GM19324 (cell line): Measurements from ENCODE around the gene KCND2.

ENCODE experiments used
- ATAC-seq: cut with Tn5 transposase; IDR thresholded peaks from one replicate; pipeline ENCODE4 v1.9.1; 2021; ENCODE audit warnings: mild to moderate bottlenecking, moderate library complexity; ENCODE audit not compliant: unreplicated experiment, low FRiP score

The KCND2 gene

DNA sequence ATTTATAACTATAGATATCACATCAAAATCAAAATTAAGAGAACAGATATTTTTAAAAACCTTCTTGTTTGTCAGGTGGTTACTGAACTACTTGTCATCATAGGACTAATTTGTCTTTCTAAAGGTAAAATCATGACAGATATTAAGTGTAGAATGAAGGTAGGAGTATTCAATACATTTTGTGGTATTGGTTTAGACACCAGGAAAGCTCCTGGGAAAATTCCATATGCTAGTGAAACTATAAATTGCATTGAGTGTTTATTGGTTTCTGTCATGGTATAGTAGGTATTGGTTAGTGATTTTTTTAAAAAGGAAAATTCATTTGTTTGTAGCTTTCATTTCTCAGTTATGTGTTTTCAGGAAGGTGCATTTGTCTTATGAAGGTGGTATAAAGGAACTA is 132.7 kb downstream of the KCND2 start:
- no peak for ATAC-seq

DNA sequence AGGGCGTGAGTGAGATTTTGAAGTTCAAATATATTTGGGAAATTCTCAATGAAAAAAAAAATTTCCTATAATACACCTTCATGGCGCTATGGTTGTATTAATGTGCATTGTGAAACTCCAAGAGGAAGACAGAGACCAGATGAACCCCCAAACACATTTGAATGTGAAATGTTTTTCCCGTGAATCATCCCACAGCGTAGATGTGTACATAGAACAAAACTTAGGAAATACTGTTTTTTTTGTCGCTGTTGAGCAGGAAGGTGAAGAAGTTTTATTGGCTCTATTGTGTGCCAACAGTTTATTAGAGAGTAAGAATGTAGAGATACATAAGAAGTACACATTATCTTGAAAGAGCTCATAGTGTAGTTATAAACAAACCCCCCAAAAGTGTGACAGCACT is 134.0 kb downstream of the KCND2 start:
- ATAC-seq, result no peak

DNA sequence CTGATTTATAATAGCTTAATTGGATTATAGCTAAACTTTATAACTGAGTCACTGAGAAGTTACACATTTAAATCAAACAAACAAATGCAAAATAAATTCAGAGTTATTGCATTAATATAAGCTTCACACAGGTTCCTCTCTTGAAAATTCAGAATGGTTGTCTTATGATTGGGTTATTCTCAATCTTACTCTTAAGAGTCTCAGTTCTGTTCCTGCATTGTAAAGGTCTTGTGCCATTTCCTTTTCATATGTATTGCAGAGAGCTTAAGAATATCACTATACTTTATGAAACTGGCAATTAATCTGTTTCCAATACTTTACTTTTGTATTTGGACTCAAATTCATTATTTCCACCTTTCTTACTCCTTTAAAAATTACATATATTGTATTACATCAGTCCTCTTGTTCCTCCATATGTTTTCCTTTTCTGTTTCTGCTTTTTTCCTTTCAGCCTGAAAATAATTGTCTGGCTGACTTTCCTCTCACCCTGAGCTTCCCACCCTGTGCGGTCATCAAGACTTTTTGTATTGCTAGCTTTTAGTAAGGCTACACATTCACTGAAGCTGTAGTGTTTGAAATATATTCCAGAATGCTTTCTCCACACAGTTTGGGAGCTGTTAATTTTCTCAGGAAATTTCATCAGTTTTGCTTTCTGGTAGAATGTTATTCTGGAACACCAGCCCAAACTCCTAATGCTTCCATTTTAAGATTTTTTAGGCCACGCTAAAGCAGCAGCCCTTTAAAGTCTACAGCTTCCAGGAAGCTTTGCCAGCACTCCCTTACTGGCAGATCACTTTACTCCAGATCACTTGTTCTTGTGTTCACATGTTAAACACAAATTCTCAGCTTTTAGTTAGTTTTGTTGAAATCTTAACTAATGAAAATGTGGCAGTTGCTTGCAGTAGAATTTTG is 139.4 kb downstream of the KCND2 start:
- ATAC-seq, result no peak

DNA sequence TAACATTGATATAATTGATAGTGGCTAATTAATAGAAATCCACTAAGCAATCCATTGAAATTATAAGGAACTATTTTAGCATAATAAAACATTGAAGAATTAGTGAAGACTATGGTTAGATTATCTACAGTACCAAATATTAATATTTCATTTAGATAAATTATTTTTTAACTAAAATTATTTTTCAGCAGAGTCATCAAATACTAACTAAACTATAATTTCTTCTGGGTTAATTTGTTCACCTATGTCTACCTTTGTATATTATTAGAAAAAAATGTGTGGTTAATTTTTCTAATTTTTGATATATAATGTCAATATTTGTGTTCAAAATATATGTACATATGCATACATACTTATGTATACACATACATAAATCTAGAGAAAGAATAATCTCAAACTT is 140.2 kb downstream of the KCND2 start:
- ATAC-seq, result no peak

DNA sequence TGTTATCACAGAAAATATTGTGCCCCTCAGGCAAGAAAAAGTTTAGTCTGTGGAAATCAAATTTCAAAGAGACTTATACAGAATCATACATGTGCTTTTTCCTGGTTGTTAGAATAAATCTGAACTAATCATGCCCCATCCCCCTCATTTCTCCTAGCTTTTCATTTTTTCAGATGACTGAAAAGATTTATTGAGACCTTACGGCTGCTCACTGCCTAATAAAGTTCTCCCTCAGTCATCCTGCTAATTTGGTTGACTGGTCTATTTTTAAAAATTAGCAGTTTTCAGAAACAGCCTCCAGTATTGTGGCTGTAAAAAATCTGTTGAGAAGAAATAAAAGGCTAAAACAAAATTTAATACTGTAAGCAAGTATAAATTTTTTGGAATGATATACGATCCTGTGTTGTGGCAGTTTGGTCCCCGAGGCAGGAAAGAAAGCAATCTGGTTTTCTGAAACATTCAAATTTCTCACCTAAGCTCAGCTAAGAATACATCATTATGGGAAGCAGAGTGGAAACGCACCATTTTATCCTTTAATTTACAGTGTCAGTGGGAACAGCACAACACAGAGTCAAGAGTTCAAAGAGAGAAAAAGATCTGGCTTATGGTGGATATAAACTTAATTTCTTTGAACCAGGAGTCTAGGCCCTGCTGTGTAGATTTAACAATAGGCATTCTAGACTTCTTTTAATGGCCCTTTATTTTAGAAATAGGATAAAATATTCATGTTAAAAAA is 144.4 kb downstream of the KCND2 start:
- no peak for ATAC-seq

DNA sequence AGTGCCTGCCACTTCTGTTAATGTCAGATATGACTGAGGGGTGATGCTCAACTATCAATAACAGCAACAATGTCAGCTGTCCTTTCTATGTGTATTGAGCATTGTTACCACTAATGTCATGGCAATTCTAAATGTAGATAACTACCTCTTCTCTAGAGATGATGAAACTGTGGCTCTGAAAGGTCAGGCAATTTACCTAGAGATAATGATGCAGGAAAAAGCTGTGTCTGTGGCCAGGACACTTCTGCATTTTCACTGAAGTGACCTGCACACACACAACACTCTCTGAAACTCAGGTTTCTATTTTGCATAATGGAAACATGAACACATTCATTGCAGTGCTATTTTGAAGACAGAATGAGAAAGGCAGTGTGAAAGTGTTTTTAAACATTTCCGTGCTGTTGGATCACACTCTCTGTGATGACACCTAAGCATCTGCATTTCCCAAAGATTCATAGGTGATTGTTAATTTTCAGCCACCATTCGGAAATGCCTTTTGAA is 148.2 kb downstream of the KCND2 start:
- ATAC-seq, result peak; percentile 94

DNA sequence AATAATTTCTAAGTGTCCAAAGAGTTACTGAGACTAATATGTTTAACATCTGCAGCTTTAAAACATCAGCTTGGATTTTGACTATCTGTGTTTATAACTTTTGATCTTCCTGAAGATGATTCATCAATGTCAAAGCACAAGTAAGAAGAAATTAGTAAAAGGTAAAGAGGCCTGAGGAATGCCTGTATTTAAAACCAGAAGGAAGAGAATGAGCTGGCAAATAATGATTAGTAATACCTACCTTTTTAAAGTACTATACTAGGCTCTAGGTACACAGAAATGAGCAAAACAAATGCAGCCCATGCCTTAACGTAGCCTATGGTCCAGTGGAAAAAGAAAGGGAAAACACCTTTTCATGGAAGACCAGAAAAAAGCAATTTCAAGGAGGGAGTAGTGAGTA is 158.0 kb downstream of the KCND2 start:
- no peak for ATAC-seq

DNA sequence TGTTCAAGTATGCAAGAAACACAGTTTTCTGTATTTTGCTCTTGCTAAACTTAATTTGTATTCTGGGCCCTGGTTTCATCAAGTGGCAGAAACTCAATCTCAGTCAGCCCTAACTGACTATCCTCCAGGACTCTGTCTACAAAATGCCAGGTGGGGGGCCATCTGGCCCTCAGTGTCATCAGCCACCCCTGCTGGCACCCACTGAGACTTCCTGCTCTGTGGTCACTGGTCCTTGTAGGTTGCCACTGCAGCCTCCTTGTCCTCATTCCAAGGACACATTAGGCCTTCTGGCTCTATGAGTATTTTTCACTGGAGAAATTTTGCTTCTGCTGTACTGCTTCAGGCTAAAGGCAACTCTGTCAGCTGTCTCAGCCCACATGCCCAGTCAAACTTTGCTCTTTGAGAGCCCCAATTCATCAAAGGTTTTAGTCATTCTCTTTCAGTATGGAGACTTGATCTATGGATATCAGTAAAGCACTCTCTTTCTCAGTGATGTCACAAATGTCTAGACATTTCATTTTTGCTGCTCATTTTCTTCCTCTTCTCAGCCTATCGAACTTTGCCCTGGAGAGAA is 163.6 kb downstream of the KCND2 start:
- ATAC-seq, result no peak

DNA sequence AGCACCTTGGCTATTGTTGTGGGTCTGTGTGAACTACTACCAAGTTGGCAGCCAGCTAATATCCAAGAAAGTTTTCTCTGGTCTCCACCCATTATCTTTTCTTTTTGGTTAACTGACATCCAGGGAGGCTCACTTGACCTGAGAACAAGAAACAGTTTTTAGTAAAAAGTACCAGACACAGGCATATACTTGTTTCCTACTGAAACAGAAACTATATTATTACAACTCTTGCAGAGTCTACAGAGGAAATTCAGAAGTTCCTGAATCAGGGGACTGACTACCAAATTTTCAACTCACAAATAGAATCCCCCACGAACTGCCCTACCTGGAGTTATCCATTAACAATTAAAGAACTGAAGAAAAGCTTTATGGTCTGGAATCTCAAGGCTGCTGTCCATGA is 168.9 kb downstream of the KCND2 start:
- ATAC-seq, result peak; percentile 70

DNA sequence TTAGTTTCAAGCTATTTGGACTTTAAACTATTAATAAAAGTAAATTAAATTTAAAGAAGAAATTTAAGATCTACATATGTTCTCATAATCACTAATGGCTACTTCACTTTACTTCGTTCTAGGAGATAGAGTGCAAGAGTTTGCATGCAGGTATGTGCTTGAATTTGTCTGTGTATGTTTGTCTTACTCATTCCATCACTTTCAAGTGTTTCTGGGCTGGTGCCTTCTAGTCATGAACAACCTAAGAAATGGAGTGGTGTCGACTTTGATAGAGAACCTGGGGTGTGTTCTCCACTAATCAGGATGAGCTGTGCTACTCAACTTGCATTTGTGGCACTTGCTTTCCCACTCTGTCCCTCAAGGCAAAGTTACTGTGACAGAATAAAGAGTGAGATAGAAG is 169.9 kb downstream of the KCND2 start:
- ATAC-seq, result no peak

DNA sequence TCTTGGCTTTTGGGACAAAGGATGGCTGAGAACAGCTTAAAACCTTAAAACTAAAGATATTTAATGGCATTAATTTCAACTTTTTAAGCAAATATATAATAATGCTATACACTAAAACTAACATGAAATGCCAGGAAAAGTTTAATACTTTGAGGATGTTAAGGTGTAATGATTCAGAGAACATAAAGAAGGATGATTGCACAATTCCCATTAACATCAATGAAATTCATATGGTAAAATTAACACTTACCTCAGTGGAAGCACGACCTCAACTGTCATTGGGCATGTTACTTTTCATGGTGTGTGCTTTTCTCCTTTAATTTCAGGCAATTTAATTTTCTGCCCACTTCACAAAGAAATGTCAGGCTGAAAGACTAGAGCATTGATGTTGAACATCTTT is 171.7 kb downstream of the KCND2 start:
- no peak for ATAC-seq

DNA sequence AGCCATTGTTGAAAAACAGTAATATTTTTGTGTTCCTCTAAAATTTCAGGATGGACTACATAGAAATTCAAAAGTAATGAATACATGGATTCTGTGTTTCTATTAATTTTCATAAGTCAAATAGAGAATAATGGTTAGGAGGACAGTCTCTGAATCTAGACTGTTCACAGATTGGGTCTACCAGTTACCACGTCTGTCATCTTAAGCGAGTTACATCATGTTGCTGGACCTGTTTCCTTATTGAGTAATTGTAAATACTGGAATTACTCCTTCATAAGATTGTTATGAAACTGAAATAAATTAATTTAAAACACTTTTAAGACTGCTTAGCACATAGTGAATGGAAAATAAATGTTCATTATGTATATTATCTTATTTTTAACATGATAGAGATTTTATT is 172.3 kb downstream of the KCND2 start:
- no peak for ATAC-seq

DNA sequence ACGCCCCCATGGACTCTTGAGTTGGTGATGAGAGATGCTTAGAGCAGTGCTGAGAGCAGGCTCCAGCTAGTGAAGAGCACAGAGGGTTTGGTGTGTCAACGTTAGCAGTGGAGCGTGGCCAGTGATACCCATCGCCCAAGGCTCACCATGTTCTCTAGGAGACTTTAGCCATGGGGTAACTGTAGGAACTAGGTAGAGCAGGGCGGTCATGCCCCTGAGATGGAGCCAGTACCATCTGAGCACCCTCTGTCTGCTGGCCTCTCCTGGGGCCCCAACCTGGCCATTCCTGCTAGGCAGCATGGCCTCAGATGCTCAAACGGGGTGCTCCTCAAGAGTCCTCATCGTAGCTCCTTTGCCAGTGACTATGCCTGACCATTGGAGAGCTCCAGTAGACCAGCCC is 179.7 kb downstream of the KCND2 start:
- no peak for ATAC-seq

DNA sequence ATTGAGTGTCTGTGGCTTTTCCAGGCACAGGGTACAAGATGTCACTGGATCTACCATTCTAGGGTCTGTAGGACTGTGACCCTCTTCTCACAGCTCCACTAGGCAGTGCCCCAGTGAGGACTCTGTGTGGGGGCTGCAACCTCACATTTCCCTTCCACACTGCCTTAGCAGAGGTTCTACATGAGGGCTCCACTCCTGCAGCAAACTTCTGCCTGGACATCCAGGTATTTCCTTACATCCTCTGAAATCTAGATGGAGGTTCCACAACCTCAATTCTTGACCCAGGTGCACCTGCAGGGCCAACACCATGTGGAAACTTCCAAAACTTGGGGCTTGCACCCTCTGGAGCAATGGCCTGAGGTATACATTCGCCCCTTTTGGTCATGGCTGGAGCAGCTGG is 183.7 kb downstream of the KCND2 start:
- ATAC-seq, result no peak

DNA sequence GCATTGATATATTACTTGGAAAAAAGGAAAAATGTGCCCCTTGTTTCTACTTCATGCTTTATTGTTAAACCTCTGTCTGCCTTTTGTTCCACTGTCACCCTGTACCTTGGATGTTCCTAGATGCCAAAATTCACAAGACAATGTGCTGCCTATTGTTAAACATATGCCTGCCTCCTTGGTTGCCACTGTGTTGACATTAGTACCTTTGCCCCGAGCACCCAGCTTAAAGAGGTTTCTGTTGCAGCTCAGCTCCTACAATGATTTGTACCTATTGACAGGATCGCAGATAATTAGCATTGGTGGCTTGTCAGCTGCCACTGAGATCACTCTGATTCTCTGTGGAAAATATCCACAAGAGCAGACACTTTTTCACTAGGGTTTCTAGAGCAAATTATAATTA is 188.0 kb downstream of the KCND2 start:
- ATAC-seq, result no peak

DNA sequence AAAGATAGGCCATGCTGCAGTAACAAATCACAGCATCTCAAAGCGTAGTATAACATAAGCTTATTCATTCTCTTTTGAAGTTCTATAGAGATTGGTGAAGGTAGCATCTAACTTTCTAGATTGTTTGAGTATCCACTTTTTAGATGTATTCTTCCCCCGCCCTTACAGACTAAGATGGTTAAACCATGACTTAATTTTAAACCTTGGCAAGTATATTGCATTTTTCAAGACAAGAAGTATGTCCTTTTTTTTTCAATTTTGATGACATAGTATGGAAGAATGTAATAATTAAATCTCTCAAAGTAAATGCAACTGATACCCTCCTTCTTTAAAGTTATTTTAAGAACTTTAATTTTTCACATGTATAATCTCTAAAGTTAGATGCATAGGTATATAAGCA is 190.0 kb downstream of the KCND2 start:
- ATAC-seq, result no peak

DNA sequence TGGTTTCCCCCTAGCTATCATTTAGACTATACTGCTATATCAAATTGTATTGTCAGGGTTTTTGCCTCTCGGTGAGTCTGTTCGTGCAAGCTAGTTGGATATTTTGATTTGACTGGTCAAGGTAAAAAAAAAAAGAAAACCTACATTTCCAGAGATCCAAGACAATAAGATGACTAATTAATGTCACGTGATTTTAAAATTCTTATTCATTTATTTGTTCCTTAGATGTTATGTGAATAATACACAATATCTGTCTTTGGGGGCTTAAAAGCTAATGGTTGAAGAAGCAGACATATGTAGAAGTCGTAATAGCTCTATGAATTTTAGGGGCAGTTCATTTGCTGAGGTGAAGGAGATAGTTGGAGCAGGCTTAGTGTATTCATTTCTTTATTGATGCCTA is 191.1 kb downstream of the KCND2 start:
- no peak for ATAC-seq

DNA sequence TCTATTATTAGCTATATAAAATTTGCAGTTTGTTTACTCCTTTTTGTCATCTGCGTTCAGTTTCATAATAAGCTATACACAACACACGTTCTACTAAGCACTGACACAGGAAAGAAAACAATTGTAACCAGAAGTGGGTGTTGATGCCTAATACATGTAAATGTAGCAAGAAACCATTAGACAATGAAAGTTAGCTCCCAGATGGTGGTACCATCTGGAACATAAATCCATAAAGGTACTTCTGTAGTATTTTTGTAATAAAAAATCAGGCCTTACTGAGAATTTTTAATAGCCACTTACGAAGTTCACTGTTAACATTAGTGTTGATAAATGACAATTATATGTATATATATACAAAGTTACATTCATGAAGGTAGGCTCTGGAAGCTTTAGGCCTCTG is 194.7 kb downstream of the KCND2 start:
- ATAC-seq, result no peak

DNA sequence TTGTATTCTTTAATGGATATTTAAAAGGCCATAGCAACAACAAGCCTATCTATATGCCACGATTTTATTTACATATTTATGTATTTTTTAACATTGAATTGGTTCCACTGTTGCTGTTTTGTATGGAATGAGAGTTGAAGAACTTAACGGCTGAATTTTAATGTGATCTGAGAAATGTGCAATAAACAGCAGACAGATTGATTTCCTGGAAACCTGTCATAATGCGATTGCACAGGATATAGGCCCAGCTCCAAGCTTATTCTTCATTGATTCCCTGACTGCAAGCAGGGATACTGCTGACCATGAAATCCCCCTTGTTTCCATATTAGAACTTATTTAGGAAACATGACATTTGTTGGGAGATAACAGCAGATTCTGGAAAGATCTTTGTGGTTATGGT is 195.6 kb downstream of the KCND2 start:
- ATAC-seq, result no peak

DNA sequence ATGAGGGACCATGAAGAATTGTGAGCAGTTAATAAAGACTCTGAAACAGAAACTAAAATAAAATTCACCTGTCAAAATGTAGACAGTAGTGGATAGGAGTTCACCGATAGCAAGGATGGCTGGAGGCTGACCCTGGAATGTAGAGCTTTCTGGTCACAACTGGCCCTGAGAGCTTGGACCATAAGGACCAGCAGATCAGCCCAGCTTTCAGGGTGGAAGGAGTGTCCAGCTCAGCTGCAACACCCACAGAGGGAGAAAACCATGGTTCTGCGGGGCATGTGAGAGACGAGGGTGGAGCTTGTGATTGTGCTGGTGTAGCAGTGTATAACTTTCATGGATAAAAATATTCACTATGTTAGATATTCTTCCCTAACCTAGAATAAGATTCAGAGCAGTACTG is 199.9 kb downstream of the KCND2 start:
- no peak for ATAC-seq

DNA sequence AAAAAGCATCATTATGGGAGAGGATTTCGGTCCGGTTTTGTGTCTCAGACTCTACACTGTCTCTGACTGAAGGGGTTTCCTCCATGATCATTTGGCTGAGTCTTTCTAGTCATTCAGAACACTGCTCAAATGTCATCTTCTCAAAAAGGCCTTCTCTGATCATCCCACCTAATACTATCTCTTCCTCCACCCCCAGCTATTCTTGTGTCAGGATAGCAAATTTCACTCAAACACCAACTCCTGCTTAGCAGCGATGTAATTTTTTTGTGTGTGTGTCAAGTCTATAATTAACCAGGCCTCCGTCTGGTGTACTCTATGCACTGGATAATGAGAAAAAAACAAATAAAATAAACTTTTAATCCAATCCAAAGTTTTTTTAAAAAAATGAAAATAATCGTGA is 200.4 kb downstream of the KCND2 start:
- no peak for ATAC-seq
